ENCODE data around the gene FAM222A.

DNA sequence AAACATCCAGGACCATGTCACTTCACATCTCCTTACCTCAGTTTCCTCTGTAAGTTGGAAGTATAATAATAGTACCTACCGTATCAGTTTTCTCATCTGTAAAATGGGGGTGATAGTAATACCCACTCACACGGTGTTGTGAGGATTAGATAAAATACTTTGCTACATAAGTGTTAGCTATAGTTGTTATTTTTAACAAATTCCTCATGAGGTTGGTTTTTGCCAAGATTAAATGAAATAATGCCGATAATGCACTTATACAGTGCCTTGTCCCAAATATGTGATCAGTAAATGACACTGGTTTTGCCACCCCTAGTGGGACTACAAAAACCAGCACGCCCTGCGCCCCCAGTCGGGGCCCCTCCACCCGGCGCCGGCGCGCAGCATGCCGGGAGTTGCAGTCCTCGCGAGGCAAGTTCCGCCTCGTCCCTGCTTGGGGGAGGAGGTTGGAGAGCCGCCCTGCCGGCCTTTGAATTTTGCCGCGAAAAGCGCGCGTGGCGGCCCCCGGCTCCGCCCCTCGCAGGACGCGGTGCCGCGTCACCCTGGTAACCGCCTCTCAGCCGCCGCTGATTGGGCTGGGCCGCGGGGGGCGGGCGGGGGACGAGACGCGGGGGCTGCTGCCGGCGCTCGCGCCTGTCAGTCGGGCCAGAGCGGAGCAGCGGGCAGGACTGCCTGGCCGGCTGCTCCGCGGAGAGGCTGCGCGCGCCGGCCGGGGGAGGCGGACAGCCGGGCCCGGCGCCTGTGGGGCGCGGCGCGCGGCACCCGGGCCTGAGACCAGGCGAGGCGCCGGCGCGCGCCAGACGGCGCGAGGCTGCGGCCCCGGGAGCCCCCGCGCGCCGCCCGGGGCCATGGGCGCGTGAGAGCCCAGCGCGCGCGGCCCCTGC lies at the start of gene FAM222A:
- TF ChIP-seq POLR2A (IDR thresholded peaks at IDR 0.05; ENCODE audit: low read length) (peak; percentile 86), HOXB13 (CRISPR knock-in tag; IDR thresholded peaks at IDR 0.05; ENCODE audit: low read depth) (no peak), GATA3 (IDR thresholded peaks at IDR 0.05; ENCODE audit: borderline replicate concordance) (no peak), HOXB5 (CRISPR knock-in tag; IDR thresholded peaks at IDR 0.05) (no peak), MYC (IDR thresholded peaks at IDR 0.05; ENCODE audit: borderline replicate concordance, low read length) (no peak; the same call in 1 of the 2 replicates)
- TF ChIP-seq, protein P1, sequence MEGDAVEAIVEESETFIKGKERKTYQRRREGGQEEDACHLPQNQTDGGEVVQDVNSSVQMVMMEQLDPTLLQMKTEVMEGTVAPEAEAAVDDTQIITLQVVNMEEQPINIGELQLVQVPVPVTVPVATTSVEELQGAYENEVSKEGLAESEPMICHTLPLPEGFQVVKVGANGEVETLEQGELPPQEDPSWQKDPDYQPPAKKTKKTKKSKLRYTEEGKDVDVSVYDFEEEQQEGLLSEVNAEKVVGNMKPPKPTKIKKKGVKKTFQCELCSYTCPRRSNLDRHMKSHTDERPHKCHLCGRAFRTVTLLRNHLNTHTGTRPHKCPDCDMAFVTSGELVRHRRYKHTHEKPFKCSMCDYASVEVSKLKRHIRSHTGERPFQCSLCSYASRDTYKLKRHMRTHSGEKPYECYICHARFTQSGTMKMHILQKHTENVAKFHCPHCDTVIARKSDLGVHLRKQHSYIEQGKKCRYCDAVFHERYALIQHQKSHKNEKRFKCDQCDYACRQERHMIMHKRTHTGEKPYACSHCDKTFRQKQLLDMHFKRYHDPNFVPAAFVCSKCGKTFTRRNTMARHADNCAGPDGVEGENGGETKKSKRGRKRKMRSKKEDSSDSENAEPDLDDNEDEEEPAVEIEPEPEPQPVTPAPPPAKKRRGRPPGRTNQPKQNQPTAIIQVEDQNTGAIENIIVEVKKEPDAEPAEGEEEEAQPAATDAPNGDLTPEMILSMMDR (IDR thresholded peaks at IDR 0.05) = no peak
- TF ChIP-seq, protein P2, sequence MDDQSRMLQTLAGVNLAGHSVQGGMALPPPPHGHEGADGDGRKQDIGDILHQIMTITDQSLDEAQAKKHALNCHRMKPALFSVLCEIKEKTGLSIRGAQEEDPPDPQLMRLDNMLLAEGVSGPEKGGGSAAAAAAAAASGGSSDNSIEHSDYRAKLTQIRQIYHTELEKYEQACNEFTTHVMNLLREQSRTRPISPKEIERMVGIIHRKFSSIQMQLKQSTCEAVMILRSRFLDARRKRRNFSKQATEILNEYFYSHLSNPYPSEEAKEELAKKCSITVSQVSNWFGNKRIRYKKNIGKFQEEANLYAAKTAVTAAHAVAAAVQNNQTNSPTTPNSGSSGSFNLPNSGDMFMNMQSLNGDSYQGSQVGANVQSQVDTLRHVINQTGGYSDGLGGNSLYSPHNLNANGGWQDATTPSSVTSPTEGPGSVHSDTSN (IDR thresholded peaks at IDR 0.05) = 0 out of 2 replicates have a peak, but pooled peaks have one; percentile 19

Measured in A549 (cell line).